Stimulated activated CD4-positive, alpha-beta T cell treated with anti-CD3 and anti-CD28 coated beads, Interleukin-1b, Interleukin-23, amount 100 ng/mL, for 1 hour (primary cell): ENCODE measurements around the gene MARCO.
"Not testable (repeated sequence)": the region's sequence is repeated elsewhere in the genome, so short reads cannot be mapped to it uniquely, and the experiment has no call there.

Experiments
- DNase-seq, 2 donors: peaks; one replicate each; pipeline ENCODE4 v3.0.0-alpha.2; 2020; ENCODE audit warnings: low read depth in 2 of 2

MARCO gene

DNA sequence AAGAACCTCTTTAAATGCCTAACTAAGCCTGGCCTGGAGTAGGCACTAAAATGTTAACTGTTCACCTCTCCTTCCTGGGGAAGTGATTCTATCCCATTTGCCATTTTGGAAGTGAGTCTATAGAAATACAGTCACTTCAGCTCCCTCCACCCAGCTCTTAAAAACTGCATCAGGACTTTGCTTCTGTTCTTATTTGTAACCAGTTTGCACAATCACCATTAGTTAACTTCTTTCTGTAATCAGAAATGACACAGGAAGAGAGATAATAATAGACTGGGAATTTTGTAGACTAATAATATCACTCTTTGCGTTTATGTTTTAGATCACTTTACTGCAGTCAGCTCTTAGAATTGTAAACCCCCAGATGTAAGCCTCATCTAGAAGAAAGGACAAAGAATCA, 16.0 kb upstream of the MARCO start:
- no peak for DNase-seq

DNA sequence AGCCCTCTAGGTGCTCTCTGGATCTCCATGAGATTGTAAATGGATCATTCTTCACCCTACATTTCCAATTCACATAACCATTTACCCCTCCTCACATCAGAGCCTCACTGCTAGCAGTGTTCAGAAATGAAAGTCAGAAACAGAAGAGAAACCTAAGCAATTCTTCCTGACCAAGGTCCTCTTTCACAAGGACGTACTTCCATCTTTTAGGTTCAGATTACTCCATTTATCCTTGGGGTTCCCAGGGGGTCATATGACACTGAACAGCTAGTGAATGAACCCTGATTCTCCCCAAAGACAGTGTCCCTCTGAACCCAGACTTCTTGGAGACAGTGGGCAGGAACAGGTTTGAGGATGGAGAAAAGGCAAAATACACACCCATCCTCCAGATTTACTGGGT, 12.9 kb upstream of the MARCO start:
- no peak for DNase-seq

DNA sequence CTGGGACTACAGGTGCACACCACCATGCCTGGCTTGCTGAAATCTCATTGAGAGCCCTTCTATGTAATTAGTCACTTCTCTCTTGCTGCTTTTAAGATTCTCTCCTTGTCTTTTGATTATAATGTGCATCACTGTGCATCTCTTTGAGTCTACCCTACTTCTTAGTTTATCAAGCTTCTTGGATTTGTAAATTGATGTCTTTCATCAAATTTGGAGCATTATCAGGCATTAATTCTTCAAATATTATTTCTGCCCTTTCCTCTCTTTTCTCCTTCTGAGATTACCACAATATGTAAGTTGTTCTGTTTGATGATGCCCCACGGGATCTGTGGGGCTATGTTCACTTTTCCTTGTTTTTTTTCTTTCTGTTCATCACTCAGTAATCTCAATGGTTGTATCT, 9.0 kb upstream of the MARCO start:
- no peak for DNase-seq

DNA sequence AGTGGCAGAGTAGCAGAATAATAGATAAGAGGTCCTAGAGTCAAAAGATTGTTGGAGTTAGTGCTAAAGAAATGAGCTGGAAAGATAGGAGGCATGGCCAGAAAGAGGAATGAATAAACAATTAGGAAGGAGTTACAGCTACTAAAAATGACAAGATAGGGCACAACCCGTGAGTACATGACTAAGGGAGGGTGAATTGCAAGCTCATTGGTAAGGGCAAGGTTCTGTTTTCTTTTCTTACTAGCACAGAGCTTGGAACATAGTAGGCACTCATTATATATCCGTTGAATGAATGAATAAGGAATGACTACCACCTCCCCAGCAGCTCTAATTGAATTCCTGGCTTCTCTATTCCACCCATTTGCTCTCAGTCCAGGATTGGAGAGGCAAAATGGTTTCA, 5.7 kb upstream of the MARCO start:
- no peak for DNase-seq

DNA sequence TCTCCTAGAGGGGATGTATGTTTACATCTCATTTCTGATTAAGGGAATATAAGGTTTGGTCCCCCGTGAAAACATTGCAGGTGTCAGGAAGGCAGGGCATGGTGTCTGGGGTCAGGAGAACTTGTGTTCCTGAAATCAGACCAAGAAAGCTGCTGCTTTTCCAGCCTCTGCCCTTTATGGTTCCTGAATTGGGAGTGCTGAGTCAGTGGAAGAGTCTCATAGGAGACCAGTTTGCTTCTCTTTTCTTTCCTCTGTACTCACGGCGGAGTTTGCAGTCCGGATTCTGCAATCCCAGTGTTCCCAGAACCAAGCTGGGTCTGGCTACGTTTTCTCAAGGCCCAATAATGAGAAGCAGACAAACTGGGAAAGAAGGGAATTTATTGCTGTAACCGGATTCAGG, 5.1 kb upstream of the MARCO start:
- DNase-seq = no peak

DNA sequence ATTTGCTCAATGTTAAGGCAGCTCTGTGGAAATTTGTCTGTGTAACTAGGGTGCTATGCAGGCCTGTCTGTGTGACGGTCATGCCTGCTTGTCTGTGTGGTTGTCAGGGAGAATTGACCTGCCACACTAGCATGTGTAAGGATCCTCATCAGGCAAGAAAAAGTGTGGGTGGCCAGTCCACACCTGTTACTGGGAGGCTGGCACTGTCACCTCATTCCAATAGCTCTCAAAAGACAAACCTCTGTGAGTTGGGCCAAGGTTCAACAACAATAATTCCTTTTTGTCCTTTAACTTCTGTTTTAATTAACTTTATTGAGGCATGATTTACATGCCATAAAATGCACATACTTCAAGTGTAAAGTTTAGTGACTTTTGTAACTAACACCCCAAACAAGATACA, 4.2 kb upstream of the MARCO start:
- DNase-seq = no peak

DNA sequence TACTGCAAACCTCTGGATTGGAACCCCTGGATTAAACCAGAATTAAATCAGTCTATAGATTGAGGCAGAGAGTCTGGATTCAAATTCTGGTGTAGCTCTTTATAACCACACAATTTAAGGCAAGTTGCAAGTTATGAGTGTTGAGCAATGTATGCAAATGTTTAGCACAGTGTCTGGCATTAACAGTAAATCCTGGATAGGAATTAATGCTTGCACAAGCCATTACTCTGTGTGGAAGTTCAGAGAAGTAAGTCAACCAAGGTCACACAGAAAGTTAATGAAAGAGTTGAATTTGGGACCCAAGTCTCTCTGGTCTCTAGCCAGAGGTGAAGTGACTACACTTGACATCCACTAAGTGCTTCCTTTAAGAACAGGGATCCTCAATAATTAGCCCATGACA, 2.0 kb upstream of the MARCO start:
- DNase-seq = no peak

DNA sequence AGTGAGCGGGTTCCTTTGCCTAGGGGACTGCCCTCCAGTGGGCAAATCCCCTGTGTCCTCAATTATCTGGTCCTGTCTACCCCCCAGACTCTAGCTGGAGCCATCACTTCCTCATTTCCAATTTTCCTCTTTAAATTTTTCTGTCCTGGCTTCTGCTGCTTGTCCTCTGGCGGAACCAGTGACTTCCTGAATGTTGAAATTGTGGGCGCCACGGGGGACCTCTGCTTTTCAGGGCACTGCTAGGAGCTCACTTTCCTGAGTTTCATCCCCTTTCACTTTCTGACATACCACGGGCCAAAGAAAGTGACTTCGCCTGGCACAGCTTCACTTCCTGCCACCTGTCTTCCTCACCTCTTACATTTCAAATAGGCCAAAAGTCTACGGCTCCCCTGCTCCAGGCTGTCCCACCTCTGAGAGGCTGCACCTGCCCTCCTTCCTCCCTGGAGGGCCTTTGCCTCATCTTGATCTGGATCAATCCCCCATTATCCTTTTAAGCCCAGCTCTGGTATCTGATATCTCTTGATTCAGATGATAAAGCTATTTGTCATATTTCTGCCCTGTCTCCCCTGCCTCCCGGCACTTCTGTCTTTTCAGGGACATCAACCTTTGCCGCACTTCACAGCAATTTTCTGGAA, 1.4 kb upstream of the MARCO start:
- DNase-seq = no peak

DNA sequence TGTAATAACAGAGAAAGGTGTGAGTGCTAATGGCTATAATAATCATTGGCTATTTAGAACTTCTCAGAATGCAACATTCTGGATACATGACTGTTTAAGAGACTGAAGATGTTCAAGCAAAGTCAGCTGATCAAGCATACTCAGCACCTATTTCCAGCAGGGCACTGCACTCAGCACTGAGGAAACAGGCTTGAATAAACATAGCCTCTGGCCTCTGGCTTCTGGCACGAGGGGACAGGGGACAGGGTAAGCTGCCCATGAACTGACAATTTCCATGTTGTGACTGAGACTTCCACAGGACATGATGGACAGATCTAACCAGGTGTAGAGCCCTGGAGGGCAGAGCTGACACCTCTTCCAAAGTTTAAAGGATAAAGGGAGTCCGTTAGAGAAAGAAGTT, 1.3 kb downstream of the MARCO start:
- DNase-seq = no peak

DNA sequence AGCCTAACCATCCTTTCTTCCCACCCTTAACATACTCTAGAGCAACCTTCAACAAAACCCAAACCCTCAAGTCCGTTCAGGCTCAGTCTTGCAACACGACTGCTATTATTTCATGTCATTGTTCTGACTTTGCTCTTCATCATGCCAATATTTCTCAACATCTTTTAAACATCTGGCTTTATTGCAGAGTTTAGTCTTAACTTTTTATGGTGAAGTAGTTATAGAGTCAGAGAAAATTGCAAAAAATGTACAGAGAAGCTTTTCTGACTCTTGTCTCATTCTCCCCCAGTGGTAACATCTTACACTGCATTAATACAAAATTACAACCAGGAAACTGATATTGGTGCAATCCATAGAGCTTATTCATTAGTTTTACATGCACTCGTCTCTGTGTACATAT, 3.9 kb downstream of the MARCO start:
- no peak for DNase-seq

DNA sequence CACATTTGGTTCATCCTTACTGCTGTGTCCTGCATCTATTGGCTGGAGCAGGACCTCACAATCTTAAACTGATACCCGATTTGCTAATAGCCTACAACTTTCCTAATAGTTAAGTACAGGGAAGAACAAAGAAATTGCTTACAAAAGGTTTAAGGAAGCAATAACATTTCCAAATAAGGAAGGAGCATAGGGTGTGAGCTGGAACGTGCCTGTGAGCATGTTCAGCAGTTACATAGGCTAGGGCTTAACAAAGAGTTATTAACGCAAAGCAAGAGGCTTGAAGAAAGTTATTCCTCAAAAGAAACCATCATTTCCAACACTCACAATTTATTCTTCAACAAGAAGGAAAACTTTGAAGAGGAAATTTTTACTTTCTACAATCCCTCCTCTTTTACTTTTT, 6.3 kb downstream of the MARCO start:
- DNase-seq = not testable (repeated sequence)

DNA sequence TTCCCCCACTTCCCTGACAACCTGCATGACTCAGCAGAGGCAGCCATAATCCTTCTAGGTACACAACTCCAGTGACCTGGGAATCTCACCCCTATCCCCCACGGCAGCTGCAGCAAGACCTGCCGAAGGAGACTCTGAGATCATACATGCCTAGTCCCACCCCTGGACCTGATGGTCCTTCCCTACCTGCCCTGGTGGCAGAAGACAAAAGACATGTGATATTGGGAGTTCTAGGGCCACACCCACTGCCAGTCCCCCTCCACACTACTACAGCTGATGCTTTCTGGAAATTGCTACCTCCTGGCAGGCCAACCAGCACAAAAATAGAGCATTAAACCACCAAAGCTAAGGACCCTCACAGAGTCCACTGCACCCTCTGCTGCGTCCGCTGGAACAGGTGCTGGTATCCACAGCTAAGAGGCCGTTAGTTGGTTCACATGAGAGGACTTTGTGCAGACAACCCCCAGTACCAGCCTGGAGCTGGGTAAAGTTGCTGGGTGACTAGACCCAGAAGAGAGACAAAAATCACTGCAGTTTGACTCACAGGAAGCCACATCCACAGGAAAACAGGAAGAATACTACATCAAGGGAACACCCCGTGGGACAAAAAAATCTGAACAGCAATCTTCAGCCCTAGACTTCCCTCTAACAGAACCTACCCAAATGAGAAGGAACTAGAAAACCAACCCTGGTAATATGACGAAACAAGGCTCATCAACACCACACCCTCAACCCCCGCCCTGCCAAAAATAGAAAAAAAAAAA, 12.5 kb downstream of the MARCO start:
- DNase-seq = no peak

DNA sequence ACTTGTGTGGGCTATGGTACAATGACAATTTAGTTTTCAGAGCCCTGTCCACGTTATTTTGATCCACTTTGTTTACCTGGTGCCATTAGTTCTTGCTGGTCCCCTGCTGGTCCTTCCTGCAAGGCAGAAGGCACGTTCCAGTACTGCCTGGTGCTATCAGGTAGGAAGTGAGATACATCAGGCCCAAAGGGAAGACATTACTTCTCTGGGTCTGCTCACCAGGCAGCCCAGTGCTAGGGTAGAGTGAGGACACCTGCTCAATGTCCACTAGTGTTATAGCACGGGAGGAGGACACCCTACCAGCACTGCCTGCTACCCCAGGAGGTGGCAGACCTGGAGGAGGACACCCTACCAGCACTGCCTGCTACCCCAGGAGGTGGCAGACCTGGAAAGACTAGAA, 23.7 kb downstream of the MARCO start:
- DNase-seq = no peak

DNA sequence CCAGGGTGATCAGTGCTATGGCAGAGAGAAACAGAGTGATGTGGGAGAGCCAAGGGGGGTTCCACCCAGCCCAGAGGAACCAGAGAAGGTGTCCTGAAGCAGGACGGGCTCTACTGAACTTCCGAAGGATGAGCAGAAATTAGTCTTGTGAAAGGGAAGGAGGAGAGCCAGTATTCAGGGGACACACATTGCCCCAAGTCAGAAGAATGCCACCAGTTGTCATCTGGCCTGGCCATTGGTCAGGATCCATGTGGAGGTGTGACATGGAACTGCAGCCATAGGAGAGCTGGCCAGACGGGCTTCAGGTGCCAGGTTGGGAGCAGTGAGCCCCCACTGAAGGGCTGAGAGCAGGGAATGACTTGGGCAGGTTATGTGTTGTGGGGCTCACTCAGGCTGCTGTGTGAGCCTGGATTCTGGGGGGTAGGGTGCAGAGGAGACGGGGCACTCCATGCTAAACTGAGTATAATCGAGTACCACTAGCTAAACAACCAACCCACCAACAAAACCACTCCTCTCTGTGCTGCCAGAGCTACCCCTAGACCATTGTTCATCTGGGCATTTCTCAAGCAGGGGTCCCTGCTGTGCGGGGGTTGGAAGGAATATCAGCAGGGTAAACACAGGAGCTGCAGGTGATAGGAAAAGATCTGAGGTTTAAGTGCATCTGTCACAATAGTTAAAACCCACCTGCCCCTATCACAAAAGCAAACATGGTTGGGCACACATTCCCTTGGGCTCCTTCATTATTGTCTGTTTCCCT, 25.3 kb downstream of the MARCO start:
- no peak for DNase-seq

DNA sequence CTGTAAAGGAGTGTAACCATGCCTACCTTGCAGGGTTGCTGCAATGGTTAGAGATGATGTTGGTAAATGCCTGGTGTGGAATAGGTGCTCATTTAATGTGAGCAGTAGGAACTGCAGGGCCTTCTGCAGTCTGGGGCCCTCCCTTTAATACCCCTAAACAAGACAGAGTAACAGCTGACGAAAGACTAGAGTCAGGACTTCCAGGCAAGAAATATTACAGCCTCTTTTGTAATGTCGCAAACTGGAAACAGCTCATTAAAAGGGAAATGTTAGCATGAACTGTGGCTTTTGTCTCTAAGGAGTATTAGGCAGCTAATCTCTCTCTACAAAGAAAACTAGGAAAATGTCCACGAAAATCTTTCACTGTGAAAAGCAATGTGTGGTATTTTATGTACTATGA, 26.0 kb downstream of the MARCO start:
- no peak for DNase-seq

DNA sequence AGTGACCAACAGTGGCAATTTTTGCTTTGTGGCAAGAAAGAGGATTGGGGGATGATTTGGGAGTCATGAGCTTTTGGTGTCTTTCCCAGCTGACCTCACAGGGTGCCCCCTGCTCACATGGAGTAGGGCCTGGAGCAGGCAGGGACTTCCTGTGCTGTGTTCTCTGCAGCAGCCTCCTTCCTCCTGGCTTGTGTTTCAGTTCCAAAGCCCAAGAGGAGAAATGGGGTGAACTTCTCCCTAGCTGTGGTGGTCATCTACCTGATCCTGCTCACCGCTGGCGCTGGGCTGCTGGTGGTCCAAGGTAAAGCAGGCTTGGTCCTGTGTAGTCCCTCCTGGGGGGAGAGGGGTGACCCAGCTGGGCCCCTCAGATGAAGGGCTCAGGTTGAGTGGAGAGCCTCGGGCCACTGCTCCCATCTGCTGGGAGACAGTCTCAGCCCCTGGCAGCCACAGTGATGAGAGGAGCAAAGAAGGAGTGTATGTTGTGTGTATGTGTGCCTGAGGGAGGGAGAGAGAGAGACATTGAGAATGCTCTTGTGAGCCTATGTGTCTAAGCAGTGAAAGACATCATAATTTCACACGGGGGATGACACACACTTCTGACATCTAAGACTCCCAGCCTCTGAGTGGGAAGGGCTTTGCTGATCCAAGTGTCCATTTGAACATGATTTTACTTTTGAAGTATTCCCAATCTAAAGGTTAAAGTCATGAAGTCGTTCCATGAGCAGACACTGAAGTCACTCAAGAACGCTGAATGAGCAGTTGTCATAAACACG, 27.2 kb downstream of the MARCO start:
- no peak for DNase-seq

DNA sequence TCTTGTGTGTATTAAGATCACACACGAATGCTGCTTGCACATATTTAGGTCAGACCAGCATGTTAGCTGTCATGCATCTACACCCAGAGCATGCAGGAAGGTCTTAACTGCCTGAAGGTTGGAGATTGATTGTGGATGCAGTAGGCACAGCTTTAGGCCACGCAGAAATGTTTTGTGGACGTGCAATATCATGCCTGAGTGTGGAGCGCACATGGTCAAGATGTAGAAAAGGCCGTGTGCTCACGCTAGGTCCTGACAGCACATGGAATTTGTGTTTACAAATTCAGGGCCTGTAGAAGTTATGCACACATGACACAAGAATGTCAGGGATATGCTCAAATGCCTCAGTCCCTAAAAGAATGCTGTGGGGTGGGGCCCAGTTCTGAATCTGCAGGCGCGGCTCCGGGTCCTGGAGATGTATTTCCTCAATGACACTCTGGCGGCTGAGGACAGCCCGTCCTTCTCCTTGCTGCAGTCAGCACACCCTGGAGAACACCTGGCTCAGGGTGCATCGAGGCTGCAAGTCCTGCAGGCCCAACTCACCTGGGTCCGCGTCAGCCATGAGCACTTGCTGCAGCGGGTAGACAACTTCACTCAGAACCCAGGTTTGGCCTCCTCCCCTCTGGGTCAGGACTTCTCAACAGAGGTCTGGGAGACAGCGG, 27.9 kb downstream of the MARCO start:
- no peak for DNase-seq

DNA sequence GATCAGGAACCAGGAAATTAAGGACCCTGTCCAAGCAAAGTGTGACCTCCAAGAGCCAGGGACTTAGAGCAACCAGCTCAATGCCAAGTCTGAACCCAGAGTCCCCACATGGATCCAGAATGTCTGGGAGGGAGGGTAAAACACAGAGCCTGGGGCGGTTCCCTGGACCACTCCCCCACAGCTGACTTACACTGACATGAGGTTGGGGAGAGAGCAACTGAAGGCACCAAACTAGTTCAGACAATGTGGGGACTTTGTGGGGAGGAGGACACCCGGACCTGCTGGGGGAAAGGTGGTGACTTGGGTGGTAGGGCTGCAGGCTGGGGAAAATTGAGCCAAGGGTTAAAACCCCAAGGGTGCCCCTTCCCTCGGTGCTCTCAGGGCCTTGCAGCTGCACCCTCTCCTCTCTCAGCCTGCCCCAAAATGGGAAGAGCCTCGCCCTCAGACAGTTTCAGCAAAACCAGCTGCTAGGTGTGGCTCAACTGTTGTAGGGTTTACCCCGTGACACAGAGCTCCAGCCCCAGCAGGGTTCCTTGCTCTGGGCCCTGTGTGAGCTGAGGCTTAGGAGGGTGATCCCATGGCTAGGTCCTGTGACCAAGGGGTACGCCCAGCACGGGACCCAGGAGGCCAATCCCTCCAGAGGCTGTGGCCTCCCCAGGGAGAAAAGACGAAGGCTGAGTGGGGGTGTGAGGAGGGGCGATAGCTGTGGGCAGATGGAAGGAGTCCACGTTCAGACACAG, 28.6 kb downstream of the MARCO start:
- DNase-seq = no peak

DNA sequence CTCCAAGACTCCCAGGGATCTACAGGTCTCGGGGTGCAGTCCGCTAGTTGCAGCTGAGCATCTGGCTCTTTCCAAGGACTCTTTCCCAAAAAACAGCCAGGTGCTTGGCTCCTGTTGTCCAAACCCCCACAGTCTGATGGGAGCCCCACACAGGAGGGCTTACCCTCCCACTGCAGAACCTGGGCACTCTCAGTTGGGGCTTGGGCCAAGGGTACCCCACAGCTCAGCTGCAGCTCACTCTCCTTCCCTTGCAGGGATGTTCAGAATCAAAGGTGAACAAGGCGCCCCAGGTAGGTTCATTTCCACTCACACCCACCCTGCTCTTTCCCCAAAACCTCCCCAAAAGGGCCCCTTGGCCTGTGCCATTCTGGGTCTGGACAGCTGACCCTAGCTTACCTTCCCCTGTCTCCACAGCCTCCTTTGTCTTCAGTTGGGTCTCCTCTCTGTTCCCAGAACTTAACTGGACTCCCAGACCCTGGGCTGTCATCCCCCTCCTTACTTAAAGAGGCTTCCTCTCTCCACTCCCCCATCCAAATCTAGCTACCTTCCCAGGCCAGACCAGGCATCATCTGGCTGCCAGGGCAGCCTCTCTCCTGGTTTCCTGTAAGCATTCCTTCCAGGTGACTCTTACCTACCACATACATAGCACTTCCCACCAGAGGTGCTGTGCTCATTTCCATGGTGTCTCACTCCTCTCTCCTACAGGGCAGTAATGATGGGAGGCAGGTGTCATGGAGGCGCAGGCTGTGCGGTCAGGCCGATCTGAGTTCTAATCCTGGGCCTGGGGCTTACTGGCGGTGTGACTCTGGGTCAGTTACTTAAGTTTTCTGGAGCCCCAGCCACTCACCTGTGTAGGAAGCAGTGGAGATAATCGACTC, 29.5 kb downstream of the MARCO start:
- DNase-seq = no peak

DNA sequence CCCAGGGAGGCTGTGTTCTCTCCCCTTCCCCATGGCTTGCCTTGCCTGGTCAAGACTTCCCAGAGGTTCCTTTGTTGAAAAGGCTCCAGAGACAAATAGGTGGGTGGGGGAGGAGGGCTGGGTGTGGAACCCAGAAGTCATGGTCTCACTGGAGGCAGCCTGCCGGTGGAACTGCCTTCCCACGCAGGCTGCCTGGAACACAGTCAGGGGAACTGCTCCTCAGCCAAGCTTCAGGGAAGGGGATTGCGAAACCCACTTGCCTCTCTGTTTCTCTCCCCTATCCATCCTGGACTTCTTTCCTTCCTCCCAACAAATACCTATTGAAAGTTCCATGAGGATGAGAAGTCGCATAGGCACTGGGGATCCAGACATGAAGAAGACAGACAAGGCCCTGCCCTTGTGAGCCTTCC, 31.6 kb downstream of the MARCO start:
- DNase-seq = no peak
